ENCODE data around the gene ARHGAP8. TPM values are rescaled to one million over a fixed set of nuclear protein-coding genes. Genes with fewer than 3 reads are reported as not detected.

The ARHGAP8 gene
- total and polyA plus RNA-seq, 10 of the 15 experiments (the other 5 are each of a cell fraction or from before 2014, with no cell fraction given): 0.33 TPM; not detected in 9

DNA sequence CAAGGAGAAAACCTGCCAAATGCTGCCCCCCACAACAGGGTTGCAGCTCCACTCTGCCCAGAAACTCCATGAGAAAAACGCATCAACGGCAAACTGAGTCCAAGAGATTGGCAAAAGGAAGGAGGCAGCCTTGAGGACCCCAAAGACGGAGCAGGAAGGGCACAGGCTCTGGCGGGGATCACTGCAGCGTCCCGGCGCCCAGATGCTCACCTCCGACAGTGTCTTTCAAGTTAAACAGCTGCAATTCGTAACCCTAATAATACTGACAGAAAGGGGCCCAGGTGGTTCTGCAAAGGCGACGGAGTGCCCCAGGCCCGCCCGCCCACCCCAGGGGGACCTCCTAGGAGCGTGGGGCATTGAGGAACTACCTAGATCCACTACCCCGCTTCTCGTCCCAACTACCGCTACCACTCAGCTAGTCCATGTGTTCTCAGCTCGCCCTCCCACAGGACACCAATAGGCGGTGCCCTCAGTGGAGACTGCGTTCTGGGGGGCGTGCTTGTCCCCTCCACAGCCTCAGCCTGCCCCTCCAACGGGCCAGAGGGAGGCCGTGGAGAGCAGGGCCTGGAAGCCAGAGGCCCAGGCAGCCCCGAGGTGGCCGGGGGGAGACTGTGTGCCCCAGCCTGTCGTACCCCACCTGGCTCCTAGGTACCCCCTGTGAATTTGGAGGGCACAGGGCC, 130.0 kb downstream of the ARHGAP8 start:
- H3K9ac ChIP-seq (ENCODE audit: control insufficient read depth, insufficient read depth, low read length): no peak overlapping the region
- H3K9me3 ChIP-seq (replicated peaks; ENCODE audit: control insufficient read depth, insufficient read depth, low read length): no peaks in the 10 kb centered on the region; the same call in 2 of the 3 replicates
- no peaks in the 10 kb centered on the region for H3K79me2 ChIP-seq (ENCODE audit: control insufficient read depth, insufficient read depth, low read length)
- ChIA-PET POLR2A (no interaction called here), CTCF (no interaction called here), SMC1A (ENCODE audit: uncharacterized antibody, unreplicated experiment) (no interaction called here), RAD21 (ENCODE audit: unreplicated experiment) (no interaction called here)
- in situ Hi-C loops (cut with MboI): loop anchor here (25.0 kb wide), 1 partner anchor 520 kb away; no protein-coding TSS in a partner anchor
- H3K4me3 ChIP-seq: no peak overlapping the region
- no peak overlapping the region for H3K4me2 ChIP-seq (ENCODE audit: control insufficient read depth, insufficient read depth)
- no peak for DNase-seq (ENCODE audit: low read depth, low spot score)
- FAIRE-seq: no peak
- no peaks in the 10 kb centered on the region for H3K36me3 ChIP-seq (ENCODE audit: control insufficient read depth in 2 of 2, insufficient read depth in 2 of 2, low read length in 1 of 2)
- no TSS peak for BruUV-seq (replicated peaks)
- no peaks in the 10 kb centered on the region for H3K27me3 ChIP-seq (replicated peaks in 1 of 2; ENCODE audit: control insufficient read depth in 2 of 2, insufficient read depth in 2 of 2, low read length in 1 of 2)
- intact Hi-C loops (cut with micrococcal nuclease; ENCODE audit: unreplicated experiment): no loop called here
- no peak overlapping the region for H2AFZ ChIP-seq (ENCODE audit: control insufficient read depth, low read depth, low read length)
- no peak for ATAC-seq
- 52% methylated on average over 24 of the region's 26 CpGs for WGBS (ENCODE audit: insufficient coverage, insufficient replicate concordance, low lambda C conversion rate, missing lambda C conversion rate)
- no peaks in the 10 kb centered on the region for H4K20me1 ChIP-seq (ENCODE audit: control insufficient read depth, insufficient read depth)
- TF ChIP-seq SMC3 (IDR thresholded peaks at IDR 0.05; ENCODE audit: borderline replicate concordance, low read length) (no peak), KAT2A (conservative IDR thresholded peaks at IDR 0.05; ENCODE audit: control insufficient read depth, low read depth, low read length) (no peak), MTA2 (IDR thresholded peaks at IDR 0.05; ENCODE audit: low read depth) (no peak)
- H3K4me1 ChIP-seq (ENCODE audit: control insufficient read depth, insufficient read depth, low read length): no peaks in the 10 kb centered on the region
- H3K27ac ChIP-seq (ENCODE audit: control insufficient read depth, insufficient read depth): no peak overlapping the region

DNA sequence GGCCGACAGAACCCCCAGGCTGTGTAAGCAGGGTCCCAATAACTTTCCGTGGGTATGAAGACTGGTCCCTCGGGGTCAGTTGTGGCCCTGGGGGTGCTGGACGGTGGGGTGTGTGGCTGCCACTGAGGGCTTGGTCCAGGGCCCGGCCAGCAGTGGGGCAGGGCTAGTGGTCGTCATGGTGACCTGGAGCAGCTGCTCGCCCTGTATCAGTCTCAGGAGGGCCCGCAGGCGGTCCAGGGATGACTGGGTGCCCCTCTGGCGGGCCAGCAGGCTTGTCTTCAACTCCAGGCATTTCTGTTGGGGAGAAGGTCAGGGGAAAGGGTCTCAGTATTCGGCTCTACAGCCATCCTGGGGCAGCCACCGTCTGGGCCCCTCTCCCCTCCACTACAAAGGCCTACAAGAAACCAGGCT, 130.6 kb downstream of the ARHGAP8 start:
- Histone ChIP-seq H2AFZ (ENCODE audit: control insufficient read depth, low read depth, low read length) (no peak overlapping the region), H3K4me3 (no peak overlapping the region), H3K4me2 (ENCODE audit: control insufficient read depth, insufficient read depth) (no peak overlapping the region), H3K27me3 (replicated peaks in 1 of 2; ENCODE audit: control insufficient read depth in 2 of 2, insufficient read depth in 2 of 2, low read length in 1 of 2) (no peaks in the 10 kb centered on the region), H3K79me2 (ENCODE audit: control insufficient read depth, insufficient read depth, low read length) (no peaks in the 10 kb centered on the region), H3K27ac (ENCODE audit: control insufficient read depth, insufficient read depth) (no peak overlapping the region), H3K4me1 (ENCODE audit: control insufficient read depth, insufficient read depth, low read length) (no peaks in the 10 kb centered on the region), H3K9me3 (replicated peaks; ENCODE audit: control insufficient read depth, insufficient read depth, low read length) (no peaks in the 10 kb centered on the region; the same call in 2 of the 3 replicates), H4K20me1 (ENCODE audit: control insufficient read depth, insufficient read depth) (no peaks in the 10 kb centered on the region), H3K9ac (ENCODE audit: control insufficient read depth, insufficient read depth, low read length) (no peak overlapping the region), H3K36me3 (ENCODE audit: control insufficient read depth in 2 of 2, insufficient read depth in 2 of 2, low read length in 1 of 2) (no peaks in the 10 kb centered on the region)
- ChIA-PET RAD21 (ENCODE audit: unreplicated experiment) (no interaction called here), SMC1A (ENCODE audit: uncharacterized antibody, unreplicated experiment) (no interaction called here), CTCF (no interaction called here), POLR2A (no interaction called here)
- in situ Hi-C loops (cut with MboI) (loop anchor here (25.0 kb wide), 1 partner anchor 521 kb away; no protein-coding TSS in a partner anchor), intact Hi-C loops (cut with micrococcal nuclease; ENCODE audit: unreplicated experiment) (no loop called here)
- WGBS (ENCODE audit: insufficient coverage, insufficient replicate concordance, low lambda C conversion rate, missing lambda C conversion rate): 29% methylated on average over 12 of the region's 12 CpGs
- ATAC-seq (no peak), FAIRE-seq (no peak), DNase-seq (ENCODE audit: low read depth, low spot score) (no peak)
- no peak for TF ChIP-seq NR2C1 (IDR thresholded peaks at IDR 0.05)
- TF ChIP-seq ZNF274 (IDR thresholded peaks at IDR 0.05; ENCODE audit: insufficient read depth, insufficient read length): no peak
- TF ChIP-seq ZNF217 (IDR thresholded peaks at IDR 0.05): no peak
- TF ChIP-seq BCL11A (IDR thresholded peaks at IDR 0.05; ENCODE audit: low read depth, low read length): no peak
- TF ChIP-seq NR2F1 (conservative IDR thresholded peaks at IDR 0.05): no peak
- TF ChIP-seq EED (IDR thresholded peaks at IDR 0.05; ENCODE audit: low read depth): no peak
- TF ChIP-seq JUND (IDR thresholded peaks at IDR 0.05; ENCODE audit: low read depth, low read length): no peak
- TF ChIP-seq, protein P1, sequence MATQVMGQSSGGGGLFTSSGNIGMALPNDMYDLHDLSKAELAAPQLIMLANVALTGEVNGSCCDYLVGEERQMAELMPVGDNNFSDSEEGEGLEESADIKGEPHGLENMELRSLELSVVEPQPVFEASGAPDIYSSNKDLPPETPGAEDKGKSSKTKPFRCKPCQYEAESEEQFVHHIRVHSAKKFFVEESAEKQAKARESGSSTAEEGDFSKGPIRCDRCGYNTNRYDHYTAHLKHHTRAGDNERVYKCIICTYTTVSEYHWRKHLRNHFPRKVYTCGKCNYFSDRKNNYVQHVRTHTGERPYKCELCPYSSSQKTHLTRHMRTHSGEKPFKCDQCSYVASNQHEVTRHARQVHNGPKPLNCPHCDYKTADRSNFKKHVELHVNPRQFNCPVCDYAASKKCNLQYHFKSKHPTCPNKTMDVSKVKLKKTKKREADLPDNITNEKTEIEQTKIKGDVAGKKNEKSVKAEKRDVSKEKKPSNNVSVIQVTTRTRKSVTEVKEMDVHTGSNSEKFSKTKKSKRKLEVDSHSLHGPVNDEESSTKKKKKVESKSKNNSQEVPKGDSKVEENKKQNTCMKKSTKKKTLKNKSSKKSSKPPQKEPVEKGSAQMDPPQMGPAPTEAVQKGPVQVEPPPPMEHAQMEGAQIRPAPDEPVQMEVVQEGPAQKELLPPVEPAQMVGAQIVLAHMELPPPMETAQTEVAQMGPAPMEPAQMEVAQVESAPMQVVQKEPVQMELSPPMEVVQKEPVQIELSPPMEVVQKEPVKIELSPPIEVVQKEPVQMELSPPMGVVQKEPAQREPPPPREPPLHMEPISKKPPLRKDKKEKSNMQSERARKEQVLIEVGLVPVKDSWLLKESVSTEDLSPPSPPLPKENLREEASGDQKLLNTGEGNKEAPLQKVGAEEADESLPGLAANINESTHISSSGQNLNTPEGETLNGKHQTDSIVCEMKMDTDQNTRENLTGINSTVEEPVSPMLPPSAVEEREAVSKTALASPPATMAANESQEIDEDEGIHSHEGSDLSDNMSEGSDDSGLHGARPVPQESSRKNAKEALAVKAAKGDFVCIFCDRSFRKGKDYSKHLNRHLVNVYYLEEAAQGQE (IDR thresholded peaks at IDR 0.05; ENCODE audit: low read depth, low read length): no peak
- no TSS peak for BruUV-seq (replicated peaks)

All from GM12878 (cell line).